A549 (cell line): ENCODE measurements around the gene PHF20. TPM values are rescaled to one million over a fixed set of nuclear protein-coding genes. Genes with fewer than 3 reads are reported as not detected.
A peak's percentile ranks its signal among the peaks of the same experiment; 100 is the strongest.

Experiments
- ATAC-seq, 2 experiments: fragments of 200-7000 bp in 1 of 2; fragments of >200 bp in 1 of 2; cut with Nextera tagmentation in 1 of 2; cut with Tn5 transposase in 1 of 2; 3 replicates each; pipeline versions ENCODE4 v1.8.0 to v1.9.1; 2018 to 2020; ENCODE audit warnings: mild to moderate bottlenecking in 1 of 2, moderate library complexity in 1 of 2
- CTCF ChIA-PET: fragments of 300-600 bp; sonication (Branson Sonifier 250); formaldehyde crosslinking; extraction: SDS; loops from one replicate; lab custom pipeline; 2021; ENCODE audit warnings: antibody characterized with exemption, inconsistent platforms; lab: Yijun Ruan, JAX
- POLR2A ChIA-PET: fragments of 350-600 bp; formaldehyde crosslinking; extraction: SDS; loops from one replicate; lab custom pipeline; 2021; ENCODE audit warnings: antibody characterized with exemption, inconsistent platforms; lab: Yijun Ruan, JAX
- DNase-seq, 2 experiments: peaks; one replicate each; pipeline versions ENCODE4 v3.0.0 to v3.0.0-alpha.2; 2011 to 2016; ENCODE audit warnings: low read depth in 1 of 2, low spot score in 1 of 2
- FAIRE-seq: peaks from 2 replicates; lab custom pipeline; 2011; peaks lifted over from hg19 to GRCh38; lab: Jason Lieb, UNC
- H3K27ac ChIP-seq, 2 experiments: fragments of >200 bp; sonication (Bioruptor Twin); formaldehyde crosslinking; 3 replicates each; pipeline ENCODE4 v1.5.1; 2016 to 2017
- H3K4me1 ChIP-seq: fragments of >200 bp; sonication (Bioruptor Twin); formaldehyde crosslinking; 3 replicates; pipeline ENCODE4 v1.6.1; 2016
- H3K4me2 ChIP-seq: fragments of >200 bp; sonication (Bioruptor Twin); formaldehyde crosslinking; 3 replicates; pipeline ENCODE4 v1.6.1; 2016
- H3K4me3 ChIP-seq: fragments of >200 bp; sonication (Bioruptor Twin); formaldehyde crosslinking; 3 replicates; pipeline ENCODE4 v1.5.1; 2016
- H3K9me3 ChIP-seq: fragments of >200 bp; sonication (Bioruptor Twin); formaldehyde crosslinking; 3 replicates; pipeline ENCODE4 v1.6.1; 2016
- CBX2 ChIP-seq: fragments of 200-600 bp; sonication (generic); IDR thresholded peaks from 2 replicates; pipeline ENCODE4 v1.6.1; 2016; ENCODE audit warnings: low read depth, mild to moderate bottlenecking, borderline replicate concordance
- CEBPB ChIP-seq, 2 experiments: fragments of >200 bp in 1 of 2; sonication (Bioruptor Twin) in 1 of 2; formaldehyde crosslinking in 1 of 2; IDR thresholded peaks; 2 replicates each; pipeline ENCODE4 v1.6.1; 2012 to 2016
- CHD2 ChIP-seq: fragments of 150-350 bp; IDR thresholded peaks from 2 replicates; pipeline ENCODE4 v1.6.1; 2014; ENCODE audit warnings: low read length; ENCODE audit not compliant: partially characterized antibody
- E2F6 ChIP-seq: IDR thresholded peaks from 2 replicates; pipeline ENCODE4 v1.6.1; 2012; ENCODE audit warnings: low read depth, borderline replicate concordance
- EHF ChIP-seq: fragments of 250-450 bp; sonication (Bioruptor Pico); IDR thresholded peaks from 2 replicates; pipeline ENCODE4 v1.5.0; 2020; ENCODE audit warnings: mild to moderate bottlenecking
- FOSB ChIP-seq: fragments of 250-450 bp; sonication (Bioruptor Pico); IDR thresholded peaks from 2 replicates; pipeline ENCODE4 v1.5.0; 2020; ENCODE audit warnings: mild to moderate bottlenecking, moderate library complexity
- FOXS1 ChIP-seq: fragments of 250-450 bp; sonication (Bioruptor Pico); IDR thresholded peaks from 2 replicates; pipeline ENCODE4 v1.5.0; 2020; ENCODE audit warnings: mild to moderate bottlenecking, moderate library complexity
- HDAC2 ChIP-seq: fragments of 200-600 bp; sonication (generic); IDR thresholded peaks from 2 replicates; pipeline ENCODE4 v1.6.1; 2016
- HMGXB4 ChIP-seq: fragments of 250-450 bp; sonication (Bioruptor Pico); IDR thresholded peaks from 2 replicates; pipeline ENCODE4 v1.5.0; 2021; ENCODE audit warnings: mild to moderate bottlenecking, moderate library complexity, borderline replicate concordance
- MAX ChIP-seq: IDR thresholded peaks from 2 replicates; pipeline ENCODE4 v1.6.1; 2012
- MYC ChIP-seq: IDR thresholded peaks from 2 replicates; pipeline ENCODE4 v1.6.1; 2012; ENCODE audit warnings: mild to moderate bottlenecking, inconsistent platforms, low read length, improper control_type of control experiment, borderline replicate concordance
- RARB ChIP-seq: fragments of 250-450 bp; sonication (Bioruptor Pico); IDR thresholded peaks from 2 replicates; pipeline ENCODE4 v1.8.0; 2021; ENCODE audit warnings: mild to moderate bottlenecking, moderate library complexity
- RCOR1 ChIP-seq: fragments of 150-350 bp; IDR thresholded peaks from 2 replicates; pipeline ENCODE4 v1.6.1; 2014; ENCODE audit warnings: antibody characterized with exemption, low read length, low read depth
- RNF2 ChIP-seq: fragments of 200-600 bp; sonication (generic); IDR thresholded peaks from 2 replicates; pipeline ENCODE4 v1.6.1; 2016; ENCODE audit warnings: low read depth, mild to moderate bottlenecking, antibody characterized with exemption, moderate library complexity, borderline replicate concordance
- SMC3 ChIP-seq: fragments of >200 bp; sonication (Bioruptor Twin); formaldehyde crosslinking; IDR thresholded peaks from 3 replicates; pipeline ENCODE4 v1.6.1; 2018; ENCODE audit warnings: inconsistent platforms
- SREBF2 ChIP-seq: fragments of 450-650 bp; IDR thresholded peaks from 2 replicates; pipeline ENCODE4 v1.6.1; 2014; ENCODE audit warnings: mild to moderate bottlenecking, moderate library complexity
- USF2 ChIP-seq: fragments of 450-650 bp; IDR thresholded peaks from 2 replicates; pipeline ENCODE4 v1.6.1; 2014; ENCODE audit warnings: antibody characterized with exemption
- ZC3H11A ChIP-seq: fragments of 450-650 bp; IDR thresholded peaks from 2 replicates; pipeline ENCODE4 v1.6.1; 2014; ENCODE audit warnings: antibody characterized with exemption, mild to moderate bottlenecking
- ZFP36 ChIP-seq: fragments of 450-650 bp; IDR thresholded peaks from 2 replicates; pipeline ENCODE4 v1.6.1; 2014; ENCODE audit warnings: borderline replicate concordance; ENCODE audit not compliant: partially characterized antibody
- WGBS: methylation state at CpG from one replicate; pipeline ENCODE4 v1.1.6; 2017; ENCODE audit errors: missing lambda C conversion rate; 5-methylcytosine and 5-hydroxymethylcytosine counted together
- polyA plus RNA-seq, 4 experiments: library from polyadenylated mRNA; depleted of rRNA in 3 of 4; stranded (reverse); fragments of >200 nt; fragmentation: RNase III in 1 of 4; extraction: RNeasy Plus Mini Kit Qiagen cat#74134 plus additional on column Dnase treatment in 1 of 4; gene quantifications; 2 replicates in 3 of 4; 3 replicates in 1 of 4; pipeline ENCODE4 v1.2.3, GENCODE V29; 2011 to 2017
- TF ChIP-seq, protein P1 (sequence below): fragments of >200 bp; sonication (Bioruptor Twin); formaldehyde crosslinking; IDR thresholded peaks from 2 replicates; pipeline ENCODE4 v1.6.1; 2016

Gene PHF20
- polyA plus RNA-seq, 2 of the 4 experiments (the other 2 are of a cell fraction), result 24.0 to 32.8 TPM

DNA sequence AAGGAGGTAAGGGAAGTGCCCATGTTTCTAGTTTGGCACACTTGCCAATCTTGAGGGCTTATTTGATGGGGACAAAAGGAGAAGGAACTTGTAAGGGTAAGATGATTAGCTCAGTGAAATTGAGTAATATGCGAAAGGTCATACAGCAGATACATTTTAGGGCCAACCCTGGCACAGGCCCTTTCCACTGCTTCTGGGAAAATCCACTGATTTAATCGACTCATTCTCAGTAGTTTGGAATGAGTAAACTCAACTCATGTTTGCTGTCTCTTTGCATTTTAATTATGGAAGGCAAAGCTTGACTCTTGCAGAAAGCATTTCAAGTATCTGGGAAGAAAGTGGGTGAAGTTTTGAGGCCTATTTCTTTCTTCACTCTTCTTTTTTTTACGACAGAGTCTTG lies 20.0 kb downstream of the PHF20 start:
- Histone ChIP-seq H3K9me3 (no peaks in the 10 kb centered on the region), H3K27ac (peak overlapping the region in 1 of 2 experiments; percentile 61; a peak in 2 of 6 replicates), H3K4me2 (peak overlapping the region; percentile 24), H3K4me3 (no peak overlapping the region), H3K4me1 (peaks cover 11% of the 10 kb centered on the region)
- TF ChIP-seq HDAC2 (no peak), CBX2 (no peak), MAX (no peak), RARB (CRISPR knock-in tag) (no peak), EHF (CRISPR knock-in tag) (no peak), CHD2 (no peak), ZFP36 (no peak), FOXS1 (CRISPR knock-in tag) (no peak), RCOR1 (no peak), MYC (no peak), RNF2 (no peak)
- TF ChIP-seq, protein P1, sequence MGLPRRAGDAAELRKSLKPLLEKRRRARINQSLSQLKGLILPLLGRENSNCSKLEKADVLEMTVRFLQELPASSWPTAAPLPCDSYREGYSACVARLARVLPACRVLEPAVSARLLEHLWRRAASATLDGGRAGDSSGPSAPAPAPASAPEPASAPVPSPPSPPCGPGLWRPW, result no peak
- CTCF ChIA-PET, result interaction anchor here (1.1 kb wide), 1 partner anchor 10 kb away, joined by 4 read pairs; no protein-coding TSS in a partner anchor
- WGBS, result 37% methylated on average over 3 of the region's 3 CpGs
- peak; percentile 56 to 75; a peak in 4 of 6 replicates for ATAC-seq
- FAIRE-seq, result no peak
- peak in 1 of 2 experiments; percentile 47 for DNase-seq
- POLR2A ChIA-PET, result interaction anchor here (0.6 to 1.0 kb wide), 2 partner anchors 20 to 70 kb away, joined by 3 to 4 read pairs; partner anchors contain the start of gene PHF20

- no peak overlapping the region for H3K4me2 ChIP-seq
- ChIA-PET CTCF (interaction anchor here (0.7 to 1.9 kb wide), 3 partner anchors 21 to 751 kb away, joined by 3 to 5 read pairs (median 4); no protein-coding TSS in a partner anchor), POLR2A (interaction anchor here (0.5 to 0.7 kb wide), 2 partner anchors 20 to 161 kb away, joined by 4 read pairs; no protein-coding TSS in a partner anchor)
- TF ChIP-seq, protein P1, result no peak
- no peak for TF ChIP-seq SREBF2
- TF ChIP-seq ZC3H11A, result no peak
- TF ChIP-seq USF2, result no peak
- TF ChIP-seq FOSB (CRISPR knock-in tag), result no peak
- TF ChIP-seq SMC3, result no peak
- no peak for TF ChIP-seq CEBPB (IDR thresholded peaks at IDR 0.05)
- no peak for TF ChIP-seq HDAC2
- no peak for TF ChIP-seq E2F6
- TF ChIP-seq RNF2, result no peak
- no peak for TF ChIP-seq ZFP36
- no peak for TF ChIP-seq RARB (CRISPR knock-in tag)
- no peak for TF ChIP-seq HMGXB4
- H3K27ac ChIP-seq, result no peak overlapping the region
- 88% methylated on average over 4 of the region's 4 CpGs for WGBS
- H3K9me3 ChIP-seq, result no peaks in the 10 kb centered on the region
- peaks cover 11% of the 10 kb centered on the region for H3K4me1 ChIP-seq
- FAIRE-seq (no peak), DNase-seq (no peak), ATAC-seq (0 out of 6 replicates have a peak, but pooled peaks of 1 of the 2 experiments have one; percentile 13)
- no peak overlapping the region for H3K4me3 ChIP-seq
Measured at GRCh38 chr20:35792740-35793139, 20.9 kb downstream of the PHF20 start.
